Measurements from ENCODE around the gene RABGAP1L.

- no peak for TF ChIP-seq CTCF (conservative IDR thresholded peaks at IDR 0.05)
- TF ChIP-seq EZH2 (IDR thresholded peaks at IDR 0.05; ENCODE audit: low read depth), result no peak
Measured at GRCh38 chr1:174642393-174642792, 483.1 kb downstream of the RABGAP1L start.
